ENCODE data around the gene UGT2A1. TPM values are rescaled to one million over a fixed set of nuclear protein-coding genes. Genes with fewer than 3 reads are reported as not detected.

Gene UGT2A1
- total RNA-seq, 2 donors from 2014 or later = not detected

GRCh38 chr4:69617083-69617694 is 35.9 kb downstream of the UGT2A1 start:
- DNase-seq = no peak
- no peak overlapping the region for H3K4me3 ChIP-seq
- no peak overlapping the region for H3K27ac ChIP-seq
- no peaks in the 10 kb centered on the region for H3K36me3 ChIP-seq
- H3K4me1 ChIP-seq = no peaks in the 10 kb centered on the region
- H3K9me3 ChIP-seq = no peaks in the 10 kb centered on the region
- H3K9ac ChIP-seq (ENCODE audit: low read depth in 2 of 2, low read length in 2 of 2) = no peak overlapping the region
- intact Hi-C loops (cut with DNase I) = loop anchor here (5.0 kb wide), 1 partner anchor 300 kb away; no protein-coding TSS in a partner anchor
- no peak for TF ChIP-seq CTCF (IDR thresholded peaks at IDR 0.05)
- H3K27me3 ChIP-seq = no peaks in the 10 kb centered on the region

DNA sequence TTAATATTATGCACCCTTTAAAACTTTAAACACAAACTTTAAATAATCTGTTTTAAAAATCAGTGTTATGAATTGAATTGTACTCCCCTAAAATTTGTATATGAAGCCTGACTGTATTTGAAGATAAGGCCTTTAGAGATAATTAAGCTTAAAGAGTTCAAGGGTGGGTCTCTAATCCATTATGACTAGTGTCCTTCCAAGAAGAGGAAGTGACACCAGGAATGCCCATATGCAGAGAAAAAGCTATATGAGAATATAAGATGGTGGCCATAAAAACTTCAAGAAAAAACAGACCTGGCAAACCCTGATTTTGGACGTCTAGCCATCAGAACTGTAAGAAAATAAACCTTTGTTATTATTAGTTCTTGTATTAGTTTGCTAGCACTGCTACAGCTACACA is 42.6 kb downstream of the UGT2A1 start:
- Histone ChIP-seq H3K36me3 (no peaks in the 10 kb centered on the region), H3K4me3 (no peak overlapping the region), H3K27me3 (no peaks in the 10 kb centered on the region), H3K9me3 (no peaks in the 10 kb centered on the region), H3K27ac (no peak overlapping the region), H3K4me1 (no peaks in the 10 kb centered on the region), H3K9ac (ENCODE audit: low read depth in 2 of 2, low read length in 2 of 2) (no peak overlapping the region)
- intact Hi-C loops (cut with DNase I) = no loop called here
- no peak for DNase-seq
- TF ChIP-seq CTCF (IDR thresholded peaks at IDR 0.05) = no peak

DNA sequence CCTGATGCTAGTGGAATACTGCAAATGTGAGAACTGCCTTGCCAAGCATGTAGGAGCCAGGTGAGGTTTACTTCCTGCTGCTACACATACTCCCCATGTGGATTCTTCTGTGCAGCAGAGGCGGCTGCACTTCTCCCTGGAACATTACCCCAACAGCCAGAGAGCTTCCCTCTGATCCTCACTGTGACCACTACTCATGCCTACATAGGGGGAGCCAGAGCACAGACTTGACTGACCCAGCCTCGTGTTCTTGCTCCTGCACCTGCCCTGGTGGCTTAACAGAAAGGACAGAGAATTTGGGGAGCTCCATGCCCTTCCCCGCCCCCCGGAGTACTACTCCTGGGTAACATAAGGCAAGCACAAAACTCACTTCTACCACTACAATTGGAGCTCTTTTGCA is 52.0 kb downstream of the UGT2A1 start:
- Histone ChIP-seq H3K36me3 (no peaks in the 10 kb centered on the region), H3K4me1 (no peaks in the 10 kb centered on the region), H3K9ac (ENCODE audit: low read depth in 2 of 2, low read length in 2 of 2) (no peak overlapping the region), H3K4me3 (no peak overlapping the region), H3K27ac (no peak overlapping the region), H3K9me3 (no peaks in the 10 kb centered on the region), H3K27me3 (no peaks in the 10 kb centered on the region)
- intact Hi-C loops (cut with DNase I) = no loop called here
- TF ChIP-seq CTCF (IDR thresholded peaks at IDR 0.05) = no peak
- no peak for DNase-seq

DNA sequence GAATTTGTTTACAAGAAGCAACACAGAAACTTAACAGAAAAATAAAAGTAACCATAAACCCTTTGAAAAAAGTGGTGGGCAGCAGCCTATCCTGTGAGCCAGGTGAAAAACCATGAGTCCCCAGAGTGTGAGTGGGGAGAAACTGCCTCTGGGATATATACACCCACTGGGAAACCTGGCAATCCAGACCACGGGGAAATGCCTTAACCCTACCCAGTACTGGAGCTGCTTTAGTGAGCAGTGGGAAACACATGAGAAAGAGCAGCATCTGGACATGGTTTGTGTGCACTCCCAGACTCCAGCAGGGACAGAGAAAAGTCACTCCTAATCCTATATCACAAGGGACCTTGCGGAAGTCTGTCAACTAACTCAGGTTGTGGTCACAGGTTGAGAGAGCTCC is 53.0 kb downstream of the UGT2A1 start:
- intact Hi-C loops (cut with DNase I) = no loop called here
- no peak overlapping the region for H3K9ac ChIP-seq (ENCODE audit: low read depth in 2 of 2, low read length in 2 of 2)

DNA sequence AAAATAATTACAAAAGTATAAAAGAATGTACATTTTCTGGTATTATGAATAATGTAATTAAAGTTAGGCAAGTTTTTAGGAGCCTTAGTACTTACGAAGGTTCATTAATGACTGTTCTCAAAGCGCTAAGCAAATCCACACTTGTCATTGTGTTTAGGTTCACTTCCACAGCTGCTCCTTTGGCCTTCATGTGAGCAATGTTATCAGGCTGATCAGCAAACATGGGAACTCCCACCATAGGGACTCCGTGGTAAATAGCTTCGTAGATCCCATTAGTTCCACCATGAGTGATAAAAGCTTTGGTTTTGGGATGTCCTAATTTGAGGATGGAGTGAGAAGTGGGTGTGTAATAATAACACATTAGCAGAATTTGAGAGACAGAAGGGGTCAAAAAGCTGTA is 58.7 kb downstream of the UGT2A1 start:
- Histone ChIP-seq H3K4me1 (no peaks in the 10 kb centered on the region), H3K9me3 (no peaks in the 10 kb centered on the region), H3K27ac (no peak overlapping the region), H3K9ac (ENCODE audit: low read depth in 2 of 2, low read length in 2 of 2) (no peak overlapping the region), H3K36me3 (no peaks in the 10 kb centered on the region), H3K27me3 (no peaks in the 10 kb centered on the region), H3K4me3 (no peak overlapping the region)
- DNase-seq = no peak
- no peak for TF ChIP-seq CTCF (IDR thresholded peaks at IDR 0.05)
- intact Hi-C loops (cut with DNase I) = no loop called here

More for the DNA sequence above, 53.0 kb downstream of the UGT2A1 start:
- H3K36me3 ChIP-seq = no peaks in the 10 kb centered on the region
- DNase-seq = no peak
- no peak overlapping the region for H3K27ac ChIP-seq
- no peak for TF ChIP-seq CTCF (IDR thresholded peaks at IDR 0.05)
- no peak overlapping the region for H3K4me3 ChIP-seq
- H3K27me3 ChIP-seq = no peaks in the 10 kb centered on the region
- no peaks in the 10 kb centered on the region for H3K4me1 ChIP-seq
- no peaks in the 10 kb centered on the region for H3K9me3 ChIP-seq
